Testis (tissue), 3 donors: ENCODE data around the gene FSTL5. TPM values are rescaled to one million over a fixed set of nuclear protein-coding genes. Genes with fewer than 3 reads are reported as not detected.

Experiments
- DNase-seq: peaks from one replicate; pipeline ENCODE4 v3.0.0-alpha.2; 2019
- H3K27ac ChIP-seq, 2 donors: fragments of 200-600 bp; sonication (generic); one replicate each; pipeline ENCODE4 v1.5.1; 2019
- H3K27me3 ChIP-seq: fragments of 200-600 bp; sonication (generic); one replicate; pipeline ENCODE4 v1.5.1; 2019
- H3K36me3 ChIP-seq: fragments of 200-600 bp; sonication (generic); one replicate; pipeline ENCODE4 v1.5.1; 2017; ENCODE audit warnings: low read depth; ENCODE audit errors: missing control alignments
- H3K4me1 ChIP-seq: fragments of 200-600 bp; sonication (generic); one replicate; pipeline ENCODE4 v1.5.1; 2019
- H3K4me3 ChIP-seq, 2 donors: fragments of 200-600 bp; sonication (generic); one replicate each; pipeline ENCODE4 v1.5.1; 2017 to 2019
- H3K9me3 ChIP-seq: fragments of 200-600 bp; sonication (generic); one replicate; pipeline ENCODE4 v1.5.1; 2017
- CTCF ChIP-seq, 3 experiments: fragments of 450-650 bp in 2 of 3; fragments of 200-600 bp in 1 of 3; sonication (generic) in 1 of 3; IDR thresholded peaks; one replicate each; pipeline ENCODE4 v1.5.1; 2016 to 2019; ENCODE audit warnings: antibody characterized with exemption in 3 of 3, mild to moderate bottlenecking in 2 of 3, moderate library complexity in 1 of 3
- POLR2A ChIP-seq: fragments of 450-650 bp; IDR thresholded peaks from one replicate; pipeline ENCODE4 v1.6.1; 2017; ENCODE audit warnings: antibody characterized with exemption, mild to moderate bottlenecking, moderate library complexity
- WGBS, 2 donors: methylation state at CpG; one replicate each; pipeline ENCODE4 v1.1.5; 2018; 5-methylcytosine and 5-hydroxymethylcytosine counted together
- intact Hi-C: fragments of 100-400 bp; cut with DNase I; formaldehyde crosslinking; loops from one replicate; pipeline ENCODE4 v1.15.1; 2023; ENCODE audit warnings: low total_unique reads
- polyA plus RNA-seq: library from polyadenylated mRNA; stranded (reverse); fragments of 350-450 nt; fragmentation: Illumina TruSeq; extraction: RNeasy Lipid Tissue Mini Kit (QIAGEN cat#74804); gene quantifications from one replicate; pipeline ENCODE4 v1.2.3, GENCODE V29; 2014; ENCODE audit warnings: low read depth, low replicate concordance; ENCODE audit not compliant: insufficient read depth
- total RNA-seq, 2 donors: library from RNA; depleted of rRNA; stranded (reverse); fragments of >200 nt; gene quantifications; one replicate each; pipeline ENCODE4 v1.2.3, GENCODE V29; 2016

Gene FSTL5
- total and polyA plus RNA-seq, 3 donors from 2014 or later = 0.57 to 1.0 (median 0.68) TPM

- intact Hi-C loops = no loop called here
- Histone ChIP-seq H3K27ac (no peak overlapping the region), H3K4me1 (no peaks in the 10 kb centered on the region), H3K27me3 (no peaks in the 10 kb centered on the region), H3K36me3 (no peaks in the 10 kb centered on the region), H3K9me3 (no peaks in the 10 kb centered on the region), H3K4me3 (no peak overlapping the region)
- no peak for DNase-seq
- no peak for TF ChIP-seq CTCF (IDR thresholded peaks at IDR 0.05)
Measured at GRCh38 chr4:161892951-161893350, 270.8 kb downstream of the FSTL5 start.

DNA sequence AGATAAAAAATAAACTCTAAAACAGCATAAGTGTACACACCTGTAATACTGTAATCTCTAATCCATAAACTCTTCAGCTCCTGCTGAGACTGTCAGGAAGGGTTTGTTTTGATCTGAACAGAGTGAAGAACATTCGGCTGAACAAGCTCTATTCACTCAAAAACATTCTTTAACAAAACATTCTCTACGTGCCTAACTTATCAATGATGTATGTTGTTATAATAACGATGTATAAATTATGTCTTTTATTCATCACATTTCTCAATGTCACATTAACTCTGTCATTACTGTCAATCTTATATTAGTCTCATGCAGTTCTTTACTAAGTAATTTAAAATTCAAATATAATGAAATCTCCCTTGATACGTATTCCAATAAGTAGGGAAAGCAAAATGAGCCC lies 280.6 kb downstream of the FSTL5 start:
- Histone ChIP-seq H3K9me3 (no peaks in the 10 kb centered on the region), H3K4me3 (no peak overlapping the region), H3K27me3 (no peaks in the 10 kb centered on the region), H3K36me3 (no peaks in the 10 kb centered on the region), H3K4me1 (no peaks in the 10 kb centered on the region), H3K27ac (no peak overlapping the region)
- 69 to 70% methylated on average over 4 of the region's 4 CpGs for WGBS, 2 donors
- DNase-seq = no peak
- intact Hi-C loops = no loop called here
- no peak for TF ChIP-seq CTCF (IDR thresholded peaks at IDR 0.05)

DNA sequence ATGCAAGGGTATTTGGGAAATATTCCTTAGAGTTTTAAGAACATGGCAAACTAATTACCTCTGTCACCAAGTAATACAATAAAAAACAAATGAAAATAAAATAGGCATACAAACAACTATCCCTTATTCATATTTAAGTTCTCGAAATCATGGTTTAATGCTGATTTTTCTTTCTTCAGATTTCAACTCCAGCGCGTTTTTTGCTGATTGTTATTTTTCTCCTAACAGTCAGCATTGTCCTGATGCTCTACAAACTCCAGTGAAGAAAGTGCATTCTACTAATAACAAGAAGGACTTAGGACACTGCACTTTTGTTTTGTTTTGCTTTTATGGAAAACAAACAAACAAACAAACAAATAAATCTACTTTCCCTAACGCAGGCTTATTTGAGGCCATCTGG lies 282.4 kb downstream of the FSTL5 start:
- TF ChIP-seq POLR2A = no peak
- no peak for TF ChIP-seq CTCF (IDR thresholded peaks at IDR 0.05)
- no peak overlapping the region for H3K27ac ChIP-seq
- no peaks in the 10 kb centered on the region for H3K27me3 ChIP-seq
- WGBS, 2 donors = 74 to 78% methylated on average over 4 of the region's 4 CpGs
- H3K36me3 ChIP-seq = no peaks in the 10 kb centered on the region
- no peaks in the 10 kb centered on the region for H3K9me3 ChIP-seq
- H3K4me3 ChIP-seq = no peak overlapping the region
- no peak for DNase-seq
- no peaks in the 10 kb centered on the region for H3K4me1 ChIP-seq
- intact Hi-C loops = no loop called here

- no peak overlapping the region for H3K27ac ChIP-seq
- no peak overlapping the region for H3K4me3 ChIP-seq
- H3K4me1 ChIP-seq = no peaks in the 10 kb centered on the region
- WGBS, 2 donors = 86 to 88% methylated on average over 2 of the region's 2 CpGs
- DNase-seq = no peak
- intact Hi-C loops = no loop called here
- no peaks in the 10 kb centered on the region for H3K9me3 ChIP-seq
- H3K27me3 ChIP-seq = no peaks in the 10 kb centered on the region
- no peaks in the 10 kb centered on the region for H3K36me3 ChIP-seq
- TF ChIP-seq POLR2A (no peak), CTCF (IDR thresholded peaks at IDR 0.05) (no peak)
Measured at GRCh38 chr4:161869511-161869910, 294.3 kb downstream of the FSTL5 start.

GRCh38 chr4:161856711-161857326 lies 307.0 kb downstream of the FSTL5 start:
- no peaks in the 10 kb centered on the region for H3K4me1 ChIP-seq
- WGBS, 2 donors = 85 to 91% methylated on average over 1 of the region's 1 CpG

More at GRCh38 chr4:161856711-161857326, 307.0 kb downstream of the FSTL5 start:
- no peaks in the 10 kb centered on the region for H3K9me3 ChIP-seq
- intact Hi-C loops = no loop called here
- no peak overlapping the region for H3K4me3 ChIP-seq
- H3K36me3 ChIP-seq = no peaks in the 10 kb centered on the region
- DNase-seq = no peak
- no peaks in the 10 kb centered on the region for H3K27me3 ChIP-seq
- no peak overlapping the region for H3K27ac ChIP-seq
- TF ChIP-seq POLR2A = no peak
- no peak for TF ChIP-seq CTCF (IDR thresholded peaks at IDR 0.05)
